PC-3 (cell line): ENCODE results near the gene MSTN. TPM values are rescaled to one million over a fixed set of nuclear protein-coding genes. Genes with fewer than 3 reads are reported as not detected.

ENCODE experiments used
- ATAC-seq: fragments of 200-7000 bp; cut with Tn5 transposase; 2 replicates; pipeline ENCODE4 v1.9.1; 2020; ENCODE audit warnings: mild to moderate bottlenecking, moderate library complexity
- BruUV-seq: library from RNA; stranded (reverse); fragments of 400-500 nt; replicated peaks from 2 replicates; lab custom pipeline; 2021; lab: Mats Ljungman, UMichigan
- CTCF ChIA-PET: fragments of 300-600 bp; sonication (Branson Sonifier 250); formaldehyde crosslinking; loops from one replicate; lab custom pipeline; 2022; ENCODE audit warnings: antibody characterized with exemption; lab: Charles Lee
- POLR2A ChIA-PET: fragments of 300-600 bp; sonication (Branson Sonifier 250); formaldehyde crosslinking; loops from one replicate; lab custom pipeline; 2022; ENCODE audit warnings: antibody characterized with exemption; ENCODE audit not compliant: unreplicated experiment; lab: Charles Lee
- DNase-seq: peaks from one replicate; pipeline ENCODE4 v3.0.0-alpha.2; 2015
- H2AFZ ChIP-seq: fragments of 300-600 bp; sonication (generic); 2 replicates; pipeline ENCODE4 v1.6.0; 2016; ENCODE audit warnings: antibody characterized with exemption, low read length
- H3F3A ChIP-seq: fragments of 300-600 bp; sonication (generic); one replicate; pipeline ENCODE4 v1.6.0; 2017; ENCODE audit warnings: antibody characterized with exemption, low read length, control low read depth, mild to moderate bottlenecking; ENCODE audit not compliant: unreplicated experiment
- H3K27ac ChIP-seq: fragments of 300-600 bp; sonication (generic); 2 replicates; pipeline ENCODE4 v1.5.1; 2016; ENCODE audit warnings: mild to moderate bottlenecking, low read length
- H3K27me3 ChIP-seq: fragments of 300-600 bp; sonication (generic); 2 replicates; pipeline ENCODE4 v1.6.1; 2016; ENCODE audit warnings: low read length, mixed read lengths
- H3K36me3 ChIP-seq: fragments of 300-600 bp; sonication (generic); 2 replicates; pipeline ENCODE4 v1.6.1; 2016; ENCODE audit warnings: low read depth, mixed run types, low read length, mixed read lengths
- H3K4me1 ChIP-seq: fragments of 300-600 bp; sonication (generic); 2 replicates; pipeline ENCODE4 v1.5.1; 2016; ENCODE audit warnings: low read length; ENCODE audit not compliant: insufficient read depth
- H3K4me2 ChIP-seq: fragments of 300-600 bp; sonication (generic); 2 replicates; pipeline ENCODE4 v1.6.0; 2016; ENCODE audit warnings: low read length
- H3K4me3 ChIP-seq: fragments of 300-600 bp; sonication (generic); 2 replicates; pipeline ENCODE4 v1.5.1; 2016; ENCODE audit warnings: mild to moderate bottlenecking, low read length, mixed read lengths
- H3K79me2 ChIP-seq: fragments of 300-600 bp; sonication (generic); 2 replicates; pipeline ENCODE4 v1.6.1; 2017; ENCODE audit warnings: low read length, mixed read lengths
- H3K9ac ChIP-seq: fragments of 300-600 bp; sonication (generic); 2 replicates; pipeline ENCODE4 v1.6.0; 2016; ENCODE audit warnings: mild to moderate bottlenecking, low read length
- H3K9me2 ChIP-seq: fragments of 300-600 bp; sonication (generic); replicated peaks from 2 replicates; pipeline ENCODE4 v1.6.1; 2016; ENCODE audit warnings: mixed run types, low read length, mixed read lengths
- H3K9me3 ChIP-seq: fragments of 300-600 bp; sonication (generic); 2 replicates; pipeline ENCODE4 v1.6.1; 2016; ENCODE audit warnings: low read length, mixed read lengths
- H4K20me1 ChIP-seq: fragments of 300-600 bp; sonication (generic); 2 replicates; pipeline ENCODE4 v1.6.1; 2016; ENCODE audit warnings: low read length, mixed read lengths
- EZH2 ChIP-seq: fragments of 300-600 bp; sonication (generic); IDR thresholded peaks from one replicate; pipeline ENCODE4 v1.6.1; 2017; ENCODE audit warnings: antibody characterized with exemption, mild to moderate bottlenecking, low read length; ENCODE audit not compliant: unreplicated experiment
- EZH2phosphoT487 ChIP-seq: fragments of 300-600 bp; sonication (generic); IDR thresholded peaks from 2 replicates; pipeline ENCODE4 v1.6.1; 2018; ENCODE audit warnings: mild to moderate bottlenecking, antibody characterized with exemption, low read length, borderline replicate concordance
- intact Hi-C: fragments of 100-400 bp; cut with micrococcal nuclease; formaldehyde crosslinking; loops from 2 replicates; pipeline ENCODE4 v1.9.0; 2023
- total RNA-seq: library from RNA; depleted of rRNA; stranded (reverse); fragments of >200 nt; gene quantifications from 2 replicates; pipeline ENCODE4 v1.2.3, GENCODE V29; 2014
- TF ChIP-seq, protein P1 (sequence below): fragments of 300-600 bp; sonication (generic); conservative IDR thresholded peaks from 2 replicates; pipeline ENCODE4 v1.5.1; 2017; ENCODE audit warnings: antibody characterized with exemption, low read depth, mild to moderate bottlenecking, low read length

Gene MSTN
- total RNA-seq, 1 experiment from 2014 or later: not detected

- H3K27ac ChIP-seq: no peak overlapping the region
- CTCF ChIA-PET: no interaction called here
- H4K20me1 ChIP-seq: no peaks in the 10 kb centered on the region
- H3K27me3 ChIP-seq: no peaks in the 10 kb centered on the region
- no peaks in the 10 kb centered on the region for H3F3A ChIP-seq
- H3K9ac ChIP-seq: no peak overlapping the region
- no peak overlapping the region for H3K4me2 ChIP-seq
- no peaks in the 10 kb centered on the region for H3K9me2 ChIP-seq
- no peaks in the 10 kb centered on the region for H3K79me2 ChIP-seq
- H3K9me3 ChIP-seq: no peaks in the 10 kb centered on the region
- no peak for DNase-seq
- no peaks in the 10 kb centered on the region for H3K36me3 ChIP-seq
- no peak overlapping the region for H2AFZ ChIP-seq
- BruUV-seq: no TSS peak
- POLR2A ChIA-PET: no interaction called here
- no peak for ATAC-seq
- no peak overlapping the region for H3K4me3 ChIP-seq
- H3K4me1 ChIP-seq: no peaks in the 10 kb centered on the region
- TF ChIP-seq, protein P1, sequence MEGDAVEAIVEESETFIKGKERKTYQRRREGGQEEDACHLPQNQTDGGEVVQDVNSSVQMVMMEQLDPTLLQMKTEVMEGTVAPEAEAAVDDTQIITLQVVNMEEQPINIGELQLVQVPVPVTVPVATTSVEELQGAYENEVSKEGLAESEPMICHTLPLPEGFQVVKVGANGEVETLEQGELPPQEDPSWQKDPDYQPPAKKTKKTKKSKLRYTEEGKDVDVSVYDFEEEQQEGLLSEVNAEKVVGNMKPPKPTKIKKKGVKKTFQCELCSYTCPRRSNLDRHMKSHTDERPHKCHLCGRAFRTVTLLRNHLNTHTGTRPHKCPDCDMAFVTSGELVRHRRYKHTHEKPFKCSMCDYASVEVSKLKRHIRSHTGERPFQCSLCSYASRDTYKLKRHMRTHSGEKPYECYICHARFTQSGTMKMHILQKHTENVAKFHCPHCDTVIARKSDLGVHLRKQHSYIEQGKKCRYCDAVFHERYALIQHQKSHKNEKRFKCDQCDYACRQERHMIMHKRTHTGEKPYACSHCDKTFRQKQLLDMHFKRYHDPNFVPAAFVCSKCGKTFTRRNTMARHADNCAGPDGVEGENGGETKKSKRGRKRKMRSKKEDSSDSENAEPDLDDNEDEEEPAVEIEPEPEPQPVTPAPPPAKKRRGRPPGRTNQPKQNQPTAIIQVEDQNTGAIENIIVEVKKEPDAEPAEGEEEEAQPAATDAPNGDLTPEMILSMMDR: no peak
- TF ChIP-seq EZH2phosphoT487 (no peak), EZH2 (no peak)
- intact Hi-C loops: no loop called here
These were observed 16.6 kb upstream of the MSTN start for GRCh38 chr2:190079160-190079559.

- no peaks in the 10 kb centered on the region for H3K27me3 ChIP-seq
- ATAC-seq (no peak), DNase-seq (no peak)
- POLR2A ChIA-PET: no interaction called here
- no peak overlapping the region for H3K9ac ChIP-seq
- CTCF ChIA-PET: no interaction called here
- H2AFZ ChIP-seq: no peak overlapping the region
- no peak for TF ChIP-seq EZH2
- TF ChIP-seq, protein P1: no peak
- no peak for TF ChIP-seq EZH2phosphoT487
- H3K9me2 ChIP-seq: no peaks in the 10 kb centered on the region
- intact Hi-C loops: no loop called here
- BruUV-seq: no TSS peak
- no peaks in the 10 kb centered on the region for H3K4me1 ChIP-seq
- H3K9me3 ChIP-seq: no peaks in the 10 kb centered on the region
- no peak overlapping the region for H3K4me3 ChIP-seq
- no peak overlapping the region for H3K4me2 ChIP-seq
- no peaks in the 10 kb centered on the region for H3F3A ChIP-seq
- no peaks in the 10 kb centered on the region for H3K79me2 ChIP-seq
- no peaks in the 10 kb centered on the region for H3K36me3 ChIP-seq
- H3K27ac ChIP-seq: no peak overlapping the region
- no peaks in the 10 kb centered on the region for H4K20me1 ChIP-seq
These were observed 13.1 kb upstream of the MSTN start for GRCh38 chr2:190075623-190076022.

GRCh38 chr2:190069936-190070696, 7.6 kb upstream of the MSTN start:
- DNase-seq: peak; percentile 82
- no peaks in the 10 kb centered on the region for H3K36me3 ChIP-seq
- no peaks in the 10 kb centered on the region for H4K20me1 ChIP-seq
- no TSS peak for BruUV-seq
- no peak overlapping the region for H3K9ac ChIP-seq
- H3K4me1 ChIP-seq: no peaks in the 10 kb centered on the region
- H3K9me2 ChIP-seq: no peaks in the 10 kb centered on the region
- CTCF ChIA-PET: interaction anchor here (1.0 kb wide), 1 partner anchor 272 kb away, joined by 4 read pairs; no protein-coding TSS in a partner anchor
- no peaks in the 10 kb centered on the region for H3F3A ChIP-seq
- H3K4me2 ChIP-seq: no peak overlapping the region
- TF ChIP-seq EZH2phosphoT487: no peak
- TF ChIP-seq, protein P1: peak; percentile 72
- intact Hi-C loops: loop anchor here (1.0 to 2.0 kb wide), 4 partner anchors 45 to 409 kb away; partner anchors contain the start of gene ASNSD1
- no peaks in the 10 kb centered on the region for H3K79me2 ChIP-seq
- ATAC-seq: no peak
- H3K9me3 ChIP-seq: no peaks in the 10 kb centered on the region
- no peak overlapping the region for H2AFZ ChIP-seq
- H3K4me3 ChIP-seq: no peak overlapping the region
- no peaks in the 10 kb centered on the region for H3K27me3 ChIP-seq
- POLR2A ChIA-PET: no interaction called here
- H3K27ac ChIP-seq: no peak overlapping the region
